ENCODE data around the gene IL26. TPM values are rescaled to one million over a fixed set of nuclear protein-coding genes. Genes with fewer than 3 reads are reported as not detected.
A peak's percentile ranks its signal among the peaks of the same experiment; 100 is the strongest.

The IL26 gene
- total RNA-seq, 1 experiment from 2014 or later, result not detected

DNA sequence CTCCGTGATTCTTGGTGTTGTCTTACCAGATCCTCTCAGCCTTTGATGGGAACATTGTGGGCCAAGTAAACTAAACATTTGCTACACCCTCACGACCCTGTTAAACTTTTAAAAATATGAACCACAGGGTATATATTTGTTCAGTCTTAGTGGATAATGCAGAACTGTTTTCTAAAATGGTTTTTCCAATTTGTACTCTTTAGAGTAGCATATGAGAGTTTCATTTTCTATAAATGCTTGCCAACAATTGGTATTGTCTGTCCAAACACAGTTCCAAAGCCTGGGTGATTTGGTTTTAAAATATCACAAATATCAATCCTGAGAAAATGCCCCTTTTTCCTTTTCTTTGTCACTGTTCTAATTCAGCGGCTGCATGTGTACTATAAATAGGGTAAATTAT lies 34.5 kb upstream of the IL26 start:
- no TSS peak for BruUV-seq (replicated peaks)
- peak overlapping the region; percentile 70 for H3K9ac ChIP-seq (ENCODE audit: low read length)
- TF ChIP-seq, protein P1, sequence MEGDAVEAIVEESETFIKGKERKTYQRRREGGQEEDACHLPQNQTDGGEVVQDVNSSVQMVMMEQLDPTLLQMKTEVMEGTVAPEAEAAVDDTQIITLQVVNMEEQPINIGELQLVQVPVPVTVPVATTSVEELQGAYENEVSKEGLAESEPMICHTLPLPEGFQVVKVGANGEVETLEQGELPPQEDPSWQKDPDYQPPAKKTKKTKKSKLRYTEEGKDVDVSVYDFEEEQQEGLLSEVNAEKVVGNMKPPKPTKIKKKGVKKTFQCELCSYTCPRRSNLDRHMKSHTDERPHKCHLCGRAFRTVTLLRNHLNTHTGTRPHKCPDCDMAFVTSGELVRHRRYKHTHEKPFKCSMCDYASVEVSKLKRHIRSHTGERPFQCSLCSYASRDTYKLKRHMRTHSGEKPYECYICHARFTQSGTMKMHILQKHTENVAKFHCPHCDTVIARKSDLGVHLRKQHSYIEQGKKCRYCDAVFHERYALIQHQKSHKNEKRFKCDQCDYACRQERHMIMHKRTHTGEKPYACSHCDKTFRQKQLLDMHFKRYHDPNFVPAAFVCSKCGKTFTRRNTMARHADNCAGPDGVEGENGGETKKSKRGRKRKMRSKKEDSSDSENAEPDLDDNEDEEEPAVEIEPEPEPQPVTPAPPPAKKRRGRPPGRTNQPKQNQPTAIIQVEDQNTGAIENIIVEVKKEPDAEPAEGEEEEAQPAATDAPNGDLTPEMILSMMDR (conservative IDR thresholded peaks at IDR 0.05; ENCODE audit: low read depth, low read length), result no peak
- TF ChIP-seq EZH2 (IDR thresholded peaks at IDR 0.05; ENCODE audit: low read length, unreplicated experiment) (no peak), EZH2phosphoT487 (IDR thresholded peaks at IDR 0.05; ENCODE audit: borderline replicate concordance, low read length) (no peak)
- H3K79me2 ChIP-seq (ENCODE audit: low read length), result no peaks in the 10 kb centered on the region
- H4K20me1 ChIP-seq (ENCODE audit: low read length), result no peaks in the 10 kb centered on the region
- peaks cover 22% of the 10 kb centered on the region for H3K4me1 ChIP-seq (ENCODE audit: insufficient read depth, low read length)
- H3K9me3 ChIP-seq (ENCODE audit: low read length), result no peaks in the 10 kb centered on the region
- no peaks in the 10 kb centered on the region for H3F3A ChIP-seq (ENCODE audit: low read length, unreplicated experiment)
- CTCF ChIA-PET, result no interaction called here
- peak overlapping the region; percentile 47; the same call in 1 of the 2 replicates for H3K4me3 ChIP-seq (ENCODE audit: low read length)
- H3K36me3 ChIP-seq (ENCODE audit: low read depth, low read length), result no peaks in the 10 kb centered on the region
- no peaks in the 10 kb centered on the region for H3K27me3 ChIP-seq (ENCODE audit: low read length)
- ATAC-seq, result no peak
- no peak overlapping the region for H2AFZ ChIP-seq (ENCODE audit: low read length)
- peak overlapping the region; percentile 96 for H3K27ac ChIP-seq (ENCODE audit: low read length)
- POLR2A ChIA-PET (ENCODE audit: unreplicated experiment), result interaction anchor here (0.6 kb wide), 1 partner anchor 22 kb away, joined by 4 read pairs; no protein-coding TSS in a partner anchor
- no peaks in the 10 kb centered on the region for H3K9me2 ChIP-seq (replicated peaks; ENCODE audit: low read length)
- no peak for DNase-seq
- H3K4me2 ChIP-seq (ENCODE audit: low read length), result peak overlapping the region; percentile 77
- intact Hi-C loops (cut with micrococcal nuclease), result no loop called here

DNA sequence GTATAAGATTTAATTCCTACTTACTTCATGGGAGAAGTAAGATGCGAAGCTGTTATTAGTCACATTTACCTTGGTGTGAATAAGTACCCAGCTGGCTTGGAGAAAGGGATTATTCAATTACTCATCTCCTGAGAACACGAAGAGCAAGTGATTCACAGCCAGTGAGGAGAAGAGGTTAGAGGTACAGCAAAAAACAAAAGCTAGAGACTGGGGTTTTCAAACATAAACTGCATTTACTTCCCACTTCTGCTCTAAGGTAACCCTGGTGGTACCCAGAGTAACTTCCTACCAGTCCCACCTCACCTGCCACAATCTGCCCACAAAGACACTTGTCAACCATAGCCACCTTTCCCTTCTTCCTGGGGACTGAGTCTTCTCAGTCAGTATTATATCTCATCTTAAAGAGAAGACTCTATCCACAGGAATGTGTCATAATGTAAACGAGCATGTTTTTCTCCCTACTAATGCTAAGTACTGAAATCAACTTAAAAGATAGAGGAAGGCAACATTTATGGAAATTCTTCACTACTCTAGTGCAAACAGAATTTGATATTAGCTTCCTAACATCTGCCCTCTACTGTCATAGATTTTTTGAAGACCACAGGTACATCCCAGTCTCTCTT lies 33.8 kb upstream of the IL26 start:
- peak; percentile 89 for DNase-seq
- CTCF ChIA-PET, result interaction anchor here (0.6 to 1.0 kb wide), 4 partner anchors 35 to 1062 kb away, joined by 3 read pairs; no protein-coding TSS in a partner anchor
- Histone ChIP-seq H3K9ac (ENCODE audit: low read length) (peak overlapping the region; percentile 70), H3K36me3 (ENCODE audit: low read depth, low read length) (no peaks in the 10 kb centered on the region), H3K4me3 (ENCODE audit: low read length) (peak overlapping the region; percentile 47), H3K9me2 (replicated peaks; ENCODE audit: low read length) (no peaks in the 10 kb centered on the region), H3K27ac (ENCODE audit: low read length) (peak overlapping the region; percentile 96), H3K4me2 (ENCODE audit: low read length) (peak overlapping the region; percentile 77), H3F3A (ENCODE audit: low read length, unreplicated experiment) (no peaks in the 10 kb centered on the region), H3K27me3 (ENCODE audit: low read length) (no peaks in the 10 kb centered on the region), H3K4me1 (ENCODE audit: insufficient read depth, low read length) (peaks cover 22% of the 10 kb centered on the region), H3K9me3 (ENCODE audit: low read length) (no peaks in the 10 kb centered on the region), H4K20me1 (ENCODE audit: low read length) (no peaks in the 10 kb centered on the region), H2AFZ (ENCODE audit: low read length) (peak overlapping the region; percentile 49), H3K79me2 (ENCODE audit: low read length) (no peaks in the 10 kb centered on the region)
- TF ChIP-seq, protein P1 (conservative IDR thresholded peaks at IDR 0.05; ENCODE audit: low read depth, low read length), result peak; percentile 38; the same call in 1 of the 2 replicates
- no peak for TF ChIP-seq EZH2 (IDR thresholded peaks at IDR 0.05; ENCODE audit: low read length, unreplicated experiment)
- ATAC-seq, result peak; percentile 96
- BruUV-seq (replicated peaks), result no TSS peak
- intact Hi-C loops (cut with micrococcal nuclease), result loop anchor here (1.0 kb wide), 2 partner anchors 19 to 36 kb away; no protein-coding TSS in a partner anchor
- POLR2A ChIA-PET (ENCODE audit: unreplicated experiment), result interaction anchor here (0.5 to 0.6 kb wide), 2 partner anchors 21 to 23 kb away, joined by 3 to 4 read pairs; no protein-coding TSS in a partner anchor

DNA sequence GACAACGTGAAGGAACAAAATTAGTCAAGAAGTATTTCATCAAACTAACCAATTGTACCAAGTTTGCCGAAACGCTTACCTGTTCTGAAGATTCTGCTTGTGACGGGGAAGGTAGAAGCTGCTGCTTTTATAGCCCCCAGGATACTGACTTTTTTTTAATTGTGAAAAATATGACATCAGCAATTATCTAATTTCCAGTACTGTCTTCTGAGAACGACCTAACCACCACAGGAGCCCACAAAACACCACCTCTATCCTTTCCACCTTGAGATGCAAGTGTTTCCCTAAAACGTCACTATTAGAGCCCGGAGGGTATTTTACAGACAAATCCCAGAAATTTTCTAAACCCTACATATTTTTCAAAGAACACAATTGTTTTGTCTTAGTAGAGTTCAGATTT lies 27.9 kb upstream of the IL26 start, which contains the start of gene IL22:
IL22 (minus strand) TSS at position 101 of the 400 bp plus-strand sequence. CDS start 156 bp downstream, outside the sequence.
- Histone ChIP-seq H3K27me3 (ENCODE audit: low read length) (no peaks in the 10 kb centered on the region), H3F3A (ENCODE audit: low read length, unreplicated experiment) (no peaks in the 10 kb centered on the region), H3K9ac (ENCODE audit: low read length) (no peak within 1 kb of the TSS), H3K9me3 (ENCODE audit: low read length) (no peaks in the 10 kb centered on the region), H3K4me2 (ENCODE audit: low read length) (no peak within 1 kb of the TSS), H3K27ac (ENCODE audit: low read length) (no peak within 1 kb of the TSS), H3K9me2 (replicated peaks; ENCODE audit: low read length) (no peaks in the 10 kb centered on the region), H3K36me3 (ENCODE audit: low read depth, low read length) (no peaks in the 10 kb centered on the region), H3K4me1 (ENCODE audit: insufficient read depth, low read length) (peaks cover under 1% of the 10 kb centered on the region), H2AFZ (ENCODE audit: low read length) (no peak within 1 kb of the TSS), H3K4me3 (ENCODE audit: low read length) (no peak within 1 kb of the TSS), H3K79me2 (ENCODE audit: low read length) (no peaks in the 10 kb centered on the region), H4K20me1 (ENCODE audit: low read length) (no peaks in the 10 kb centered on the region)
- TF ChIP-seq, protein P1 (conservative IDR thresholded peaks at IDR 0.05; ENCODE audit: low read depth, low read length), result no peak
- TF ChIP-seq EZH2 (IDR thresholded peaks at IDR 0.05; ENCODE audit: low read length, unreplicated experiment) (no peak), EZH2phosphoT487 (IDR thresholded peaks at IDR 0.05; ENCODE audit: borderline replicate concordance, low read length) (no peak)
- intact Hi-C loops (cut with micrococcal nuclease), result no loop called here
- no TSS peak for BruUV-seq (replicated peaks)
- ChIA-PET CTCF (no interaction called here), POLR2A (ENCODE audit: unreplicated experiment) (no interaction called here)
- ATAC-seq (no peak), DNase-seq (no peak)
